Vagina (tissue), 2 donors: Measurements from ENCODE around the gene ISG15.

ENCODE experiments used
- CTCF ChIP-seq, 3 experiments: fragments of 450-650 bp in 2 of 3; fragments of 200-600 bp in 1 of 3; sonication (generic) in 1 of 3; IDR thresholded peaks; one replicate each; pipeline ENCODE4 v1.5.1; 2017 to 2019; ENCODE audit warnings: antibody characterized with exemption in 3 of 3, mild to moderate bottlenecking in 2 of 3, moderate library complexity in 2 of 3
- POLR2A ChIP-seq, 2 donors: fragments of 450-650 bp; IDR thresholded peaks; one replicate each; pipeline ENCODE4 v1.6.1; 2017; ENCODE audit warnings: antibody characterized with exemption in 2 of 2, mild to moderate bottlenecking in 2 of 2, moderate library complexity in 2 of 2
- POLR2AphosphoS5 ChIP-seq, 2 donors: sonication (generic); formaldehyde crosslinking; IDR thresholded peaks; one replicate each; pipeline ENCODE4 v1.9.0; 2017; ENCODE audit warnings: antibody characterized with exemption in 2 of 2, mild to moderate bottlenecking in 2 of 2, low read depth in 1 of 2; ENCODE audit not compliant: insufficient read depth in 1 of 2

GRCh38 chr1:985126-985525 lies 28.2 kb upstream of the ISG15 start:
- TF ChIP-seq CTCF (IDR thresholded peaks at IDR 0.05) (no peak), POLR2AphosphoS5 (IDR thresholded peaks at IDR 0.05; ENCODE audit: insufficient read depth in 1 of 2, low read depth in 1 of 2) (no peak), POLR2A (IDR thresholded peaks at IDR 0.05) (no peak)
